A549 treated with GW870086 at 1 μM for 4 hours (cell line): ENCODE data around the gene ACOX2. TPM values are rescaled to one million over a fixed set of nuclear protein-coding genes. Genes with fewer than 3 reads are reported as not detected.

Experiments
- total RNA-seq: library from RNA; stranded (reverse); fragments of 200-300 nt; extraction: Qiagen RNA extraction; gene quantifications from 5 replicates; pipeline ENCODE4 v1.2.3, GENCODE V29; 2022; ENCODE audit warnings: low read depth

Gene ACOX2
- total RNA-seq = 6.9 to 11.0 TPM (median 9.1 TPM) in 5 replicates

DNA sequence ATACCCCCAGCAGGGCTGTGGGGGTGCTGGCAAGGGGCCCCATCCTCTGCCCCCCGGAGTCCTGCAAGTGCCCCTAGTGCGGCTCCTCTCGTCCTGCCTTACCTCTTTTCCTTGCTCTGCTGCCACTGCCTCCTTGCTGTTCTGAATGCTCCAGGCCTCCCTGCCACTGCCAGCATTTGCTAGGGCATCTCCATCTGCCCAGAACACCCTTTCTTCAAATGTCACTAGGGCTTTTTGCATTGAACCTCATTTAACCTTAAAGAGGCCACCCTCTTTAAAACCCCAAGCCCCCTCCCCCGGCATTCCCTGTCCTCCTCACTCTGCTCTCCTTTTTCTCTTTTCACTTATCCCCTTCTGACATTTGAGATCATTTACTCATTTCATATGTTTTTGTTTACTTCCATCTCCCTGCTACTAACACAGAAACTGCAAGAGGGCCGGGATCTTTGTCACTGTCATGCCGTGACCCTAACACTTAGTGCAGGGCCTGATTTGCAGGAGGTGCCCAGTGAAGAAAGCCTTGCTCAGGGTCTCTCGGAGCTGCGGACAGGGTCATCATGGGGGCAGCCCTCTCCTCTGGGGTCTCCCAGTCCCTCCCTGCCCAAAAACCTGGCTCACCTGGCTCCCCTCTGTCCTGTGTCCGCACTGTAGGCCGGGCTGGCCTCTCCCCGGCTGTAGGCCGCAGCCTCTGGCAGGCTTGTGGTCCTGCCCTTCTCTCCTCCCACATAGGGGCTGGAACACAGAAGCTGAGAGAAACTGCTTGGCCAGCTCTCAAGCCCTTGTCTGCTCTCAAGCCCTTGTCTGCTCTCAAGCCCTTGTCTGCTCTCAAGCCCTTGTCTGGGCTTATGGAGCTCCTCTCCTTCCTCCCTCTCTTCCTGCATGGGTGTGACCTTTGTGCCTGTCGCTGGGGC lies at the start of gene ACOX2:
TSS of gene ACOX2 (minus strand) at position 690 of the 911 bp plus-strand sequence. CDS start 2,084 bp downstream, outside the sequence.

DNA sequence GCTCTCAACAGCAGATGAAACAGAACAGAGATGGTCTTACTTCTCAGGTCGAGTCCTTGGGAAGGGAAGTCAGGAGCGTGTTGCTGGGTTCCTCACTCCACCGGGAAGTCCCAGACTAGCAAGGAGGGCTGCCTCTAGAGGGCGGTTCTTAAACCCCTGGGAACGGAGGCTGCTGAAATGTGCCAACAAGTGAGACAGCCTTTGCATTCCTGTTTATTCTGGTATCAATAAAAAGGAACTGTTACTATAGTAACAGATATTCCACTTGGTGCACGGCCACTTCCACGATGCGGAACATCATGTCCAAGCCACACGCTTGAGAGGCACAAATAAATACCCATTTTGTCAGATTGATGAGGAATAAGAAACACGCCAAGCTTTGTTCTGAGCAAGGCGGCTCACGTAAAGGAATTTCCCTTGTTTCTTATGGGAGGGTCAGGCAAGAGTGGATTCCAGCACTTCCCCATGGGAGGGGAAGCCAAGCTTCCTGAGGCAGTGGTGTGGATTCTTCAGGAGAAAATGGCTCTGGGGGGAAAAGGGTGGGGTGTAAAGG lies 40.4 kb upstream of the ACOX2 start, which contains the start of gene FAM107A:
TSS of gene FAM107A (minus strand) at position 123 of the 553 bp plus-strand sequence. CDS start 7,531 bp downstream, outside the sequence.

DNA sequence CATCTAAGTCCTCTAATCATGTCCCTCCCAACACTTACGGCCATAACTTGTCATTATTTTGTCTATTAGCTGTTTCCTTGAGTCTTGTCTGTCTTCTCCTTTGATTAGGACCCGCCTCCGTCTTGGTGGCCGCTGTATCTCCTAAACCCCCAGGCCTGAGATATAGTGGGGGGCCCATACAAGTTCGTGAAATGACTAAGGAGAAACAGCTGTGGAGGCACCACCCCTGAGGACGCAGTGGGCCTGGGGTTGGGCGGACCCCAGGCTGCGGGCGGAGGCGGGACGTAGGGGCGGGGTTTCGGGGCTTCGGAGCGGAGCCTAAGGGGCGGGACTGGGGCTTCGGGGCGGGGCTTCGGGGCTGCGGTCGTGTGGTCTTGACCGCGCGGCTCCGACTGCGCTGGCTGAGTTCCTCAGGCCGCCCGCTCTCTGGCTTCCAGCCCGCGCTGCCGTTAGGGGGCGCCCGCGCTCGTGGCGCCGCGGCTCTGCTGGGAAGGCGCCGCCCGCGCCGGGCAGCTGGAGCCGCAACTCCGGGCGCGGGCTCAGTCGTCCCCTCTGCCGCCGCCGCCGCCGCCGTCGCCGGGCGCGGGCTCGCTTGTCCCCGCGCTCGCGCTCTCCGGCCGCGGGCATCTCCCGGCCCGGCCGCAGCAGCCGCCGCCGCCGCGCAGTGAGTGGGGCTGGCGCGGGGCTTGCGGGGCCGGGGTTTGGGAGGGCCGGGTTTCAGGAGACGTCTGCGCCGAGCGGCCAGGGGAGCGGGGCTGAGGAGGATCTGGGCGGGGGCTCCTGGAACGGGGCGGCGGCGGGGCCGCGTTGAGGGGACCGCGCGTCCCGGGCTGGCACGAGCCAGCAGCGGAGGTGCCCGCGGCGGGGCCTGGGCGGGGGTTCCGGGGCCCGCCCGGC lies 45.2 kb downstream of the ACOX2 start, which contains the start of gene KCTD6:
TSS of gene KCTD6 (plus strand) at position 591 of the 897 bp plus-strand sequence. CDS start 6,660 bp downstream, outside the sequence.

Other genes with a start within 250 kb of the ACOX2 start
- gene RPP14, start 230.9 kb downstream of the ACOX2 start, total RNA-seq = 9.8 to 12.3 TPM (median 10.1 TPM) in 5 replicates
- gene HTD2, start 230.7 kb downstream of the ACOX2 start, total RNA-seq = 6.7 to 8.2 TPM (median 8.1 TPM) in 5 replicates
- gene PXK, start 204.3 kb downstream of the ACOX2 start, total RNA-seq = 4.9 to 6.7 TPM (median 6.3 TPM) in 5 replicates
- 56.4 to 64.2 TPM (median 59.9 TPM) in 5 replicates for gene PDHB, start 103.4 kb downstream of the ACOX2 start, total RNA-seq
- 6.1 to 9.1 TPM (median 8.6 TPM) in 5 replicates for gene KCTD6, start 45.1 kb downstream of the ACOX2 start, total RNA-seq
- 0.08 to 0.21 TPM (median 0.13 TPM) in 5 replicates for gene FAM107A, start 40.2 kb upstream of the ACOX2 start, total RNA-seq
- not detected in 5 replicates for gene FAM3D, start 129.6 kb upstream of the ACOX2 start, total RNA-seq